Thoracic aorta (tissue), 2 donors: ENCODE measurements around the gene KIAA0753. TPM values are rescaled to one million over a fixed set of nuclear protein-coding genes. Genes with fewer than 3 reads are reported as not detected.
"Not testable (repeated sequence)": the region's sequence is repeated elsewhere in the genome, so short reads cannot be mapped to it uniquely, and the experiment has no call there.

Experiments
- ATAC-seq: fragments of 150-250 bp; one replicate; pipeline ENCODE4 v1.8.0; 2017; ENCODE audit warnings: low read depth; ENCODE audit not compliant: insufficient number of reproducible peaks, low FRiP score
- DNase-seq: peaks from one replicate; pipeline ENCODE4 v3.0.0-alpha.2; 2020; ENCODE audit warnings: low spot score
- H3K27ac ChIP-seq, 2 donors: fragments of 200-600 bp; sonication (generic); 1 replicate in 1 of 2; 2 replicates in 1 of 2; pipeline ENCODE4 v1.5.1; 2016; ENCODE audit warnings: mild to moderate bottlenecking in 2 of 2, moderate library complexity in 2 of 2
- H3K27me3 ChIP-seq: fragments of 200-600 bp; sonication (generic); replicated peaks from 2 replicates; pipeline ENCODE4 v1.6.0; 2016; ENCODE audit warnings: mild to moderate bottlenecking; ENCODE audit not compliant: insufficient read depth
- H3K36me3 ChIP-seq: fragments of 200-600 bp; sonication (generic); one replicate; pipeline ENCODE4 v1.5.1; 2016
- H3K4me1 ChIP-seq, 2 donors: fragments of 200-600 bp; sonication (generic); 1 replicate in 1 of 2; 2 replicates in 1 of 2; pipeline versions ENCODE4 v1.5.1 to v1.6.0; 2016; ENCODE audit warnings: low read depth in 2 of 2, mild to moderate bottlenecking in 1 of 2; ENCODE audit not compliant: control insufficient read depth in 1 of 2
- H3K4me3 ChIP-seq: fragments of 200-600 bp; sonication (generic); 2 replicates; pipeline ENCODE4 v1.5.1; 2016; ENCODE audit warnings: mild to moderate bottlenecking
- H3K9me3 ChIP-seq: fragments of 200-600 bp; sonication (generic); 2 replicates; pipeline ENCODE4 v1.5.1; 2016
- CTCF ChIP-seq: fragments of 200-600 bp; sonication (generic); IDR thresholded peaks from one replicate; pipeline ENCODE4 v1.5.1; 2019; ENCODE audit warnings: antibody characterized with exemption
- total RNA-seq, 2 donors: library from RNA; depleted of rRNA; stranded (reverse); fragments of >200 nt; gene quantifications; one replicate each; pipeline versions ENCODE4 v1.1.0 to v1.2.3, GENCODE V29; 2016

KIAA0753 gene
- total RNA-seq, 2 donors from 2014 or later = 15.9 to 27.5 TPM

GRCh38 chr17:6573982-6574686 is 66.4 kb downstream of the KIAA0753 start:
- ATAC-seq (no peak), DNase-seq (no peak)
- H3K4me3 ChIP-seq = no peak overlapping the region
- H3K27me3 ChIP-seq = no peaks in the 10 kb centered on the region
- H3K36me3 ChIP-seq = peaks cover 4% of the 10 kb centered on the region
- H3K9me3 ChIP-seq = no peaks in the 10 kb centered on the region
- H3K27ac ChIP-seq = no peak overlapping the region
- peaks cover 5 to 15% of the 10 kb centered on the region in 2 donors for H3K4me1 ChIP-seq
- TF ChIP-seq CTCF = no peak

- not testable (repeated sequence) for H3K27ac ChIP-seq, H3K9me3 ChIP-seq, H3K27me3 ChIP-seq, ATAC-seq, H3K36me3 ChIP-seq, DNase-seq, H3K4me3 ChIP-seq
- H3K4me1 ChIP-seq = peaks cover 5 to 15% of the 10 kb centered on the region in 2 donors
Observed at GRCh38 chr17:6573495-6573894, 67.0 kb downstream of the KIAA0753 start.

GRCh38 chr17:6572972-6573370 is 67.5 kb downstream of the KIAA0753 start:
- Histone ChIP-seq H3K36me3 (peaks cover 4% of the 10 kb centered on the region), H3K9me3 (no peaks in the 10 kb centered on the region), H3K4me1 (peaks cover 5 to 15% of the 10 kb centered on the region in 2 donors), H3K27ac (no peak overlapping the region), H3K27me3 (no peaks in the 10 kb centered on the region), H3K4me3 (no peak overlapping the region)
- no peak for DNase-seq
- no peak for TF ChIP-seq CTCF
- no peak for ATAC-seq

DNA sequence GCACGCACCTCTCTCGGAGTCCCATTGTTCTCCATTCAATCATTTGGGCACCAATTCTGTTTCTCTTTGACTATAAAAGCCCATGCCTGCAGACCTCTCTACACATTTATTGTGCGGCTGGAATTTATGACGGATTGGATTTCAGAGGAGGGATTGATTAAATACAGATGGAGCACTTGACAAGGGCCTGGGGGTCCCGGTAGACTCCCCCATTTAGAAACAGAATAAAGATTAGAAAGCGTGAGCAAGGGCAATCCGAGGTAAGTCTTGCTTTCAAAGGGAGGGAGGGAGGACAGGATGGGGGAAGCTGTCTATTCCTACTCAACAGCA is 69.1 kb downstream of the KIAA0753 start:
- no peaks in the 10 kb centered on the region for H3K27me3 ChIP-seq
- no peak for DNase-seq
- H3K36me3 ChIP-seq = no peaks in the 10 kb centered on the region
- TF ChIP-seq CTCF = no peak
- ATAC-seq = no peak
- H3K27ac ChIP-seq = no peak overlapping the region
- peaks cover 5 to 15% of the 10 kb centered on the region in 2 donors for H3K4me1 ChIP-seq
- H3K4me3 ChIP-seq = no peak overlapping the region
- H3K9me3 ChIP-seq = no peaks in the 10 kb centered on the region

GRCh38 chr17:6570731-6571451 is 69.6 kb downstream of the KIAA0753 start:
- no peak for ATAC-seq

More at GRCh38 chr17:6570731-6571451, 69.6 kb downstream of the KIAA0753 start:
- Histone ChIP-seq H3K27me3 (no peaks in the 10 kb centered on the region), H3K27ac (no peak overlapping the region), H3K4me3 (no peak overlapping the region), H3K4me1 (peaks cover 5 to 13% of the 10 kb centered on the region in 2 donors), H3K36me3 (no peaks in the 10 kb centered on the region), H3K9me3 (no peaks in the 10 kb centered on the region)
- no peak for DNase-seq
- TF ChIP-seq CTCF = no peak
